Right lobe of liver (tissue), 4 donors: Measurements from ENCODE around the gene NDUFA11.

Experiments
- POLR2A ChIP-seq: fragments of 450-650 bp; IDR thresholded peaks from one replicate; pipeline ENCODE4 v1.6.1; 2017; ENCODE audit warnings: antibody characterized with exemption, mild to moderate bottlenecking
- TF ChIP-seq, protein P1 (sequence below), 4 donors: fragments of 200-600 bp in 3 of 4; fragments of 450-650 bp in 1 of 4; IDR thresholded peaks; one replicate each; pipeline versions ENCODE4 v1.5.1 to v1.8.0; 2016 to 2022; ENCODE audit warnings: antibody characterized with exemption in 4 of 4, mild to moderate bottlenecking in 2 of 4
- donor health status: DM: no; HTN: no; CAD: no.
- donor health status: DM: no; HTN: no; CAD: no.
- donor health status: DM: no; HTN: yes; CAD: no.

DNA sequence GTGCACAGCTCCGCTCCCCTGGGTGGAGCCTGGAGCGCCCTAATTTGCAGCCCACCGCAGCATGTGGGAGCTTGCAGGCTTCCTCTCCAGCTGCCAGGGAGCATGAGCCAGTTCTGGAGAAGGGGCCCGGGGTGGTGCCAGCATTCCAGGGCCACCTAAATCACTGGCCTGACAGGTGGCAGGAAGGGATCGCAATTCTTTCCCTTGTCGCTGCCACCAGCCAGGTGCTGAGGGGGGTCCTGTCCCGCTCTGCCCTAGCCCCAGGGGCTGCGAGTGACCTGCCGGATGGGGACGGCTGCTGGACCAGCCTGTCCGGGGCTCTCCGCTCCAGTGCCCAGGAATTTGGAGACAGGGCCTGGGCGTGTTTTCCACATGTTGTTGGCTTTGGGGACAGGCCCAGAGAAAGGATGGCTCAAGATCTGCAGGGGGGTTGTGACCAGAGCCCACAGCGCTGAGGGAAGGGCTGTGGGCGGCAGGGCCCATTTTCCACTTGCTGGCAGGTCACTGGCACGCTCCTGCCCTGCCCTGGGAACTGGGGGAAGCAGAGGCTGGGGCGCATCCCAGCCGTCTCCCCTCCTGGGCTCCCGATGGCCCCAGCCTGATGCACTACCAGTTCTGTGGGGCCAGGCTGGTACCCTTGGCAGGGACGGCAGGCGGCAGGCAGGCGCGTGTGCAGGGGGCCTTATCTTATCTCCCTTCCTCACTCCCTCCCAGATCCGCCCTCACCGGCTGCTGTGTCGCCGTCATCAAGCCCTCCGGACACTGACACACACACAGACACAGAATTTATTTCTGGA, 9.5 kb downstream of the NDUFA11 start:
- TF ChIP-seq, protein P1, sequence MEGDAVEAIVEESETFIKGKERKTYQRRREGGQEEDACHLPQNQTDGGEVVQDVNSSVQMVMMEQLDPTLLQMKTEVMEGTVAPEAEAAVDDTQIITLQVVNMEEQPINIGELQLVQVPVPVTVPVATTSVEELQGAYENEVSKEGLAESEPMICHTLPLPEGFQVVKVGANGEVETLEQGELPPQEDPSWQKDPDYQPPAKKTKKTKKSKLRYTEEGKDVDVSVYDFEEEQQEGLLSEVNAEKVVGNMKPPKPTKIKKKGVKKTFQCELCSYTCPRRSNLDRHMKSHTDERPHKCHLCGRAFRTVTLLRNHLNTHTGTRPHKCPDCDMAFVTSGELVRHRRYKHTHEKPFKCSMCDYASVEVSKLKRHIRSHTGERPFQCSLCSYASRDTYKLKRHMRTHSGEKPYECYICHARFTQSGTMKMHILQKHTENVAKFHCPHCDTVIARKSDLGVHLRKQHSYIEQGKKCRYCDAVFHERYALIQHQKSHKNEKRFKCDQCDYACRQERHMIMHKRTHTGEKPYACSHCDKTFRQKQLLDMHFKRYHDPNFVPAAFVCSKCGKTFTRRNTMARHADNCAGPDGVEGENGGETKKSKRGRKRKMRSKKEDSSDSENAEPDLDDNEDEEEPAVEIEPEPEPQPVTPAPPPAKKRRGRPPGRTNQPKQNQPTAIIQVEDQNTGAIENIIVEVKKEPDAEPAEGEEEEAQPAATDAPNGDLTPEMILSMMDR (IDR thresholded peaks at IDR 0.05), result no peak
- TF ChIP-seq POLR2A, result no peak
